HL-60/S4 treated with phorbol 12-myristate 13-acetate at 8.2 ng/mL for 4 days and 3 days (cell line): Measurements from ENCODE around the gene PRR30.

Experiments used
- in situ Hi-C: fragments of 300-500 bp; cut with MboI; formaldehyde crosslinking; loops from 2 replicates; pipeline ENCODE4 v1.15.0; 2022; ENCODE audit warnings: low sequenced_read_pairs

PRR30 gene

DNA sequence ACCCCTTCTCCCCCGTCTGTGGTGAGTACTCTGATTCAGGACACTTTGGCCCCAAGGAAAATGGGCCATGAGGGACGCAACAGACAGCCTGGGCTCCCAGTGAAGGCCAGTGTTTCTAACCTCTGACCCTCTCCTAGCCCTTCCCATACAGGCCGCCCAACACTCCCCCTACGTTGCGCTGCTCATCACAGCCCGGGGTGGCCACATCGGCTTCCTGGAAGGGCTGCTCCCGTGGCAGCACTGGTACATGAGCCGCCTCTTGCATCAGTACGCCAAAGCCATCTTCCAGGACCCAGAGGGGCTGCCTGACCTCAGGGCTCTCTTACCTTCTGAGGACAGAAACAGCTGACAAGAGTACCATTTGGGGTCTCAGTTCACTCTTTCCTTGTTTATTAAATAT is 8.8 kb downstream of the PRR30 start:
- in situ Hi-C loops, result no loop called here

DNA sequence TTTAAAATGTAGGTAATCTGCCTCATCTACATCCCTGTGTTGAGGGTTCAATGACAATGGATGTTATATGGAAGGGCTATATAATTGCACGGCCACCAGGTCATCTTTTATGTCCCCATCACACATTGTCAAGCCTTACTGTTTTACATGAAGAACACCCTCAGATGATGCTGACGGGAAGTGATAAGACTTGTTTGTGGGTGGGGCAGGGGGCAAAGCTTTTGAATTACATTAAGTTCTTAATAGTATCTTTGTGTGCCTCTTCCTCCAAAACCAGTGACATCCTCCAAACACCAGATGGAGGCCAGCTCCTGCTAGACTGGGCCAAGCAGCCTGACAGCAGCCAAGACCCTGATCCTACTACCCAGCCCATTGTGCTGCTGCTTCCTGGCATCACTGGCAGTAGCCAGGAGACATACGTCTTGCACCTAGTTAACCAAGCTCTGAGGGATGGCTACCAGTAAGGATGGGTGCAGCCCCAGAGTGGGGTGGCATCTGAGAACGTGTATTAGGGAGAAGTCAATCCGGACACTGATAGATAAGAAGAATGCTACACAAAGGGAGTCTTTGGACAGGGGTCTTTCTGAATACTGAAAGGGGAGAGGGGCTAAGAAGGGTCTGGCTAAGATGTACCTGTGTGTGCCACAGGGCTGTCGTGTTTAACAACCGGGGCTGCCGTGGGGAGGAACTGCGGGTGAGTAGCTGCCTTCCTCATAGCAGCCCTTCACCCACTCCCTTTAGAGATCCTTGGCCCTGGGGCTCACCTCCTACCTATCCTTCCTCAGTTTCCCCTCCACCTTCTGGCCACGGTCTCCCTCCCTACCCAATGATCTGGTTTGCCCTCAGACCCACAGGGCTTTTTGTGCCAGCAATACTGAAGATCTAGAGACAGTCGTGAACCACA is 10.3 kb downstream of the PRR30 start:
- in situ Hi-C loops, result no loop called here

DNA sequence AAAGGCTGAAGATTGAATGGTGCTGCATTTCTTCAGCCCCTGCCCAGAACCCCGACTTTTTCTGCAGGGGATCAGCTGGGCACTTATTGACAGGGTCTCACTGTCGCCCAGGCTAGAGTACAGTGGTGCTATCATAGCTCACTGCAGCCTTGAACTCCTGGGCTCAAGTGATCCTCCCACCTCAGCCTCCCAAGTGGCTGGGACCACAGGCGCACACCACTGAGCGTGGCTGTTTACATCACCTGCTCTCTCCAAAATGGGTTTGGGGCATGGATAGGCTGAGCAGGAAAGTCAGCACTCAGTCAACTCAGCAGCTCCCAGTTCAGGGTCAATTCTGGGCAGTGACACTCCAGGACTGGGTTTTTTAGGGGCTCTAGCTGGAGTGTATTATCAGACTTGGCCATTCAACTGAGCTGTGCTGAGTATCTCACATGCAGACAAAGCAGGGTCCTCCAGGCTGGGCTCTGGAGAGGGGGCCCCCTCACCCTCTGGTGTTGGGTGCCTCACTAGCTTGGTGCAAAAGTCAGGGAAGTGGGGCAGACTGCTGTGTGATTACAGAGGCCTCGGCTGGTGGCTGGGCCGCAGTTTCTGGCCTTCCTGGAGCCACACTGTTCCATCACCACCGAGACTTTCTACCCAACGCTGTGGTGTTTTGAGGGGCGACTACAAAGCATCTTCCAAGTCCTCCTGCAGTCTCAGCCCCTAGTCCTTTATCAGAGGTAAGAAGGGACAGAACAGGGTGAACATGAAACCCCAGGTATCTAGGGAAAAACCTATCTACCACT is 11.1 kb downstream of the PRR30 start:
- in situ Hi-C loops, result no loop called here

DNA sequence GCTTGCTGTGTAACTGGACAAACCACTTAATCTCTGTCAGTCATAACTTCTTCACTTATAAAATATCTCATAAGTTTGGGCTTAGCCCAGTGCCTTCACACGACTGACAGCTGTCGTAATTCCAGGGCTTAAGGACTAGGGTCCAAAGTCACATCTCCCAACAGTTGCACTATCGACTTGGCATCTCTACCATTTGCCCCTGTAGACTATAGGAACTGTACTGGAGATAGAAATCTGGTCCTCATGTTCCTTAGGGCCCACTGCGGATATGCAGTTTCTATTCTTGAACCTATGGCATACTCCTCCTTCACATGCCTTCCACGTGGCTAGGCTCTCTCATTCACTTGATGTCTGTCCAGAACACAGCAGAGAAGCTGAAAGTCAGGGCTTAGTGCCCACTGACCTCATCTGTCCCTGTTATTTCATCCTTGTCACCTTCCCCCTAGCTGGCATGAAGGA is 12.9 kb downstream of the PRR30 start:
- in situ Hi-C loops, result no loop called here

DNA sequence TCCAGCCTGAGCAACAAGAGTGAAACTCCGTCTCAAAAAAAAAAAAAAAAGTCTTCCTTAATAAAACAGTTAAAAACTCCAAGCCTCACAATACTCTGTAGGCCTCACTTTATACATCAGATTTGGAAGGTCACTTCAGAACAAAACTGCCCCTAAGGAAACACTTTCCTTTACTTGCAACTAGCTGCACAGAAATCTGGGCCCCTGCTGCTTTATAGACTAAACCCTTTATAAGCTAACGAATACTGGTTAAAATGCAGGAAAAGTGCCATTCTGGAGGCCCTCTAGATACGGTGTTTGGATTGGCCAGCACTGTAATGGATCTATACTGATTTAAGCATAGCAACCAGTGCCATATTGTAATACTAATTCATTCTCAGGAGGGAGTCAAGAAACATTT is 14.1 kb downstream of the PRR30 start:
- in situ Hi-C loops, result no loop called here

DNA sequence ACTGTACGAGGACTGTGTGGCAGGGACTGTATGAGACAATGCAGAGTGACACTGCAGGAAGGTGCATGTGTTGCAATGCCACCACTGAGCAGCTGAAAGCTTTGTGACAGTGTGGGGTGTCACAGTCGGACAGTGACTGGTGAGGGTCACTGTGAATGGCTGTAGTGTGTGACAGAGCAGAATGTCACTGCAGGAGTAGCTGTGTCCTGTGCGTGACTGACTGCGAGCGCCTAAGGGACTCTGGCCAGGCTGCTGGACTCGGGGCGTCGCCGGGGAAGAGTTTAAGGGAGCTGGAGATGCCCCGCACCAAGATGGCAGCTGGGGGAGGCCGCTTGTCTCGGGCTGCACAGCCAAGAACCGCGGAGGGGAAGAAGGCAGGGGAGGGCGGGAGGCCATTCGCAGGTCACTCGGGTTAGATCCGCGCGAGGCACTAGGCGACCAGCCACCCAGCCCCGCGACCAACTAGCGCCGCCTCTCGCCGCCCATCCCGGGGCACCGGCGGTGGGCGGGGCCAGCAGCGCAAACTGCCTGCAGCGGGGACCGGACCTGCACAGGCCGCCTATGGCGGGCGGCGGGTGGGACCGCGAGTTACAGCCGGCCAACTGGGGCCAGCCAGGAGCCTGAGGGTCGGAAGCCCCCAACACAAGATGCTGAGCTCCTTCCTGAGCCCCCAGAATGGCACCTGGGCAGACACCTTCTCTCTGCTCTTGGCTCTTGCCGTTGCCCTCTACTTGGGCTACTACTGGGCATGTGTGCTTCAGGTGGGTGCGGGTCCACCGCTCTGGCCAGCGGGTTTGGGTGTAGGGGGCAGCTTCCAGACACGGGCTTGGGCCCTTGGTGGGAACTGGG is 15.7 kb downstream of the PRR30 start, which contains the start of gene ABHD1:
Gene ABHD1, plus strand, starts transcription at position 514 of the 849 bp plus-strand sequence. Its CDS starts 134 bp downstream, at position 648.
- in situ Hi-C loops, result loop anchor here (25.0 kb wide), 1 partner anchor 164 kb away; the partner anchor contains the start of genes DNAJC5G and TRIM54

DNA sequence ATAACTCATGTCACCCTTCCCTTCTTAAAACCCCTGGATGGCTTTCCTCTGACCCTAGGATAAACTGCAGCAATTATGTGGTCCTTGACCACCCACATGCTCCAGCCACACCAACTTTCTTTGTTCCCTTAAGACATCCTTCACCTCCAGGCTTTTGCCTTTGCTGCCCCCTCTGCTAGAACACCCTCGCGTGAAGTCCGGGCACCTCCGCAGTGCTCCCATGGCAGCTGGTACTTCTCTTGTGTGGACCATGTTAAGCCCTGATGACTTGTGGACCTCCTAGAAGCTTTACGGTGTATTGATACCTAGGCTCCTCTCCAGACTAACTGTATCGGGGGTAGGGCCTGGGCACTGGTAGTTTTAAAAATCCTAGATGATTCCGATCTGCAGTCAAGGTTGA is 16.4 kb downstream of the PRR30 start:
- in situ Hi-C loops, result loop anchor here (25.0 kb wide), 1 partner anchor 165 kb away; the partner anchor contains the start of genes DNAJC5G and TRIM54

DNA sequence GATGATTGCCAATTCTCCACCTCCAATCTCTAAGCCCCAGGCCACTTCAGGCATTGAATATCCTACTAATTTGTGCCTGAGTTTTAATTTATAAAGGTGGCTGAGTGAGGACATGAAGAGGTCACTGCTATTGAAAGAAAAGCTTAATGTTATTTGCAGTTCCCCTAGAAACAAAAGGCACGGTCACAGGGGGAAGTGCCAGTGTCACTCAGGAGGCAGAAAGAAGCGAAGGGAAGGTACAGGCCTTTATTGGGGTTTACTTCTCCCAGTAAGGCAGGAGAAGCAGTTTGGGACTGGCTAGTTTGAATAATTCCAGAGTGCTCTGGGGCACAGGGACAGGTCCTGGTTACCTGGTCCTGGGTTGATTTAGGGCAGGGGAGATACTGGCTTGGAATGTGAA is 17.3 kb downstream of the PRR30 start:
- in situ Hi-C loops, result loop anchor here (25.0 kb wide), 1 partner anchor 165 kb away; the partner anchor contains the start of genes DNAJC5G and TRIM54

DNA sequence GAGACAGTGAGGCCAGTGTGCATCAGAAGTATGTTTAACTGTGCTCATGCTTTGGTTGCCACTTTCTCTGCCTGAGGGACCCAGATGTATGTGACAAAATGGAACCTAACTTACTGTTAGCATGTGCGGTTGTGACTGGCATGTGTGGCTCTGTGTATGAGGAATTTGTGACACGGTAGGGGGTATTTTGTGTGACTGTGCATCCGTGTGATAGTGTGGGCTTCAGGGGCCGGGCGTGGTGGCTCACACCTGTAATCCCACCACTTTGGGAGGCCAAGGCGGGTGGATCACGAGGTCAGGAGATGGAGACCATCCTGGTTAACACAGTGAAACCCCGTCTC is 19.9 kb downstream of the PRR30 start:
- in situ Hi-C loops, result loop anchor here (25.0 kb wide), 1 partner anchor 168 kb away; the partner anchor contains the start of genes DNAJC5G and TRIM54

DNA sequence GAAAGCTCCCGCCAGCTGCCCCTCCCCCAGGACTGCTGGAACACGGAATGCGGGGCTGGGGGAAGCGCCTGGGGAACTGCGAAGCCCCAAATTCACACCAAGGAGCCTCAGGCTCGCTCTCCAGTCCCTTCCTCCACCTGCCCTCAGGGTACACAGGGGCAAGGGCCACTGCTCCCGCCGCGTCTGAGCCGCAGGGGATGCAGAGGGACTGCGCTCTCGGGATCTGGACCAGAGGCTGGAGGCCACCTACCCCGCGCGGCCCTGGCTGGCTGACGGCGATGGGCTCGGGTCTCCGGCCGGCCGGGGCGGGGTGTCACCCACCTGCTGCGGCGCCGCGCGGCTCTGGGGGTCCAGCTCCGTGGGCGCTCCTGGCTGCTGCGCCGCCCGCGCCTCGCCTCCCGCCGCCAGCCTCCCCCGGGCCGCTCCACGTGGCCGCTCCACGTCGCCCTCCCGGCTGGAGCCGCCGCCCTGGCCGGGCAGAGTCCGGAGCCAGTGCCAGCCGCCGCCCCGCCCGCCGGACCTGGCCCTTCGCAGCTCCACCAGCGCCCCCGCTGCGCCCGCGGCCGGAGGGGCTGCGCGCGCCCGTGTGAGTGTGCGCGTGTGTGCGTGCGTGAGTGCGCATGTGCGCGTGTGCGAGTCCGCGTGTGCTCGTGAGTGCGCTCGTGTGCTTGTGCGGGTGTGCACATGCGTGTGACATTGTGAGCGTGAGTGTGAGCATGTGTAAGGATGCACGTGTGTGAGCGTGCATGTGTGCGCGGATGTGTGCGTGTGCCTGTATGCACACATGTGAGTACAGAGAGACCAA is 20.5 kb downstream of the PRR30 start, which contains the start of gene CGREF1:
Gene CGREF1, minus strand, starts transcription at position 604 of the 805 bp plus-strand sequence. CDS start 14,762 bp downstream, outside the sequence.
- in situ Hi-C loops, result loop anchor here (25.0 kb wide), 1 partner anchor 169 kb away; the partner anchor contains the start of genes DNAJC5G and TRIM54

DNA sequence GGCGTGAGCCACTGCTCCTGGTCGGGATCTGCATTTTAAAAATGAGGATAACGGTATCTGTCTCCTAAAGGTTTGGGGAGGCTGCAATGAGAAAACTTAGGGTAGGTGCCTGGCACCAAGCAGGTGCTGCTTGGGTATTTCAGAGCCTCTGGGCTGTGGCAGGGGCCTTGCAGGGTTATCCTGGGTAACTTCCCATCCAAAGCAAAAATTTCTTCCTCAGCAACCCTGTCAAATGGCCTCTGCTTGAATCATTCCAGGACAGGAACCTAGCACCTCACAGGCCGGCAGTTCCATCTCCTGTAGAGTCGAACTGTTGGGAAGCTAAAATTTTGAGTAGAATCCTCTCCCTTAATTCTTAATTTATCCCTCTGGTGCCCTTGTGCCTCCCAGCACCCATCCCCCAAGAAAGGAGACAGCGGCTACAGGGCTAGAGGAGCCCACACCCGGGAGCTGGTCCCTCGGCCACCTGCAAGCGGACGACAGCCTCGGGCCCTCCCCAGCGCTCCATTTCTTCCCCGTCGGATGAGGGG is 21.1 kb downstream of the PRR30 start:
- in situ Hi-C loops, result loop anchor here (25.0 kb wide), 1 partner anchor 169 kb away; the partner anchor contains the start of genes DNAJC5G and TRIM54

DNA sequence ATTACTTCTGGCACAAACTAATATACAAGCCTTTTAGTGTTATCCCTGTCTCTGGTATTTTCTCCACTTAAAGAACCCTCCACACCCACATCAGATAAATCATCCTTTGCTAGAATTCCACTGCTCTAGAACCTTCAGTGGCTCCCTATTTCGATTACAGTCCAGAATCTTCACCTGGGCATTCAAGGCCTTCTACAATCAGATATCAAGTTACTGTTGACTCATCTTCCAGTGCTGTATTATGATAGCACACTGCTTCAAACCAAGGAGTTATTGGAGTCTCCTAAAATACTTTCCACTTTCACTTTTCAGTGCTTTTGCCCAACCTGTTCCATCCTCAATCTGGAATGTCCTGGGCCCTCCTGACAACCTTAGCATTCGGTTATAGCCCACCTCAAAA is 23.7 kb downstream of the PRR30 start:
- in situ Hi-C loops, result loop anchor here (25.0 kb wide), 1 partner anchor 172 kb away; the partner anchor contains the start of genes DNAJC5G and TRIM54

DNA sequence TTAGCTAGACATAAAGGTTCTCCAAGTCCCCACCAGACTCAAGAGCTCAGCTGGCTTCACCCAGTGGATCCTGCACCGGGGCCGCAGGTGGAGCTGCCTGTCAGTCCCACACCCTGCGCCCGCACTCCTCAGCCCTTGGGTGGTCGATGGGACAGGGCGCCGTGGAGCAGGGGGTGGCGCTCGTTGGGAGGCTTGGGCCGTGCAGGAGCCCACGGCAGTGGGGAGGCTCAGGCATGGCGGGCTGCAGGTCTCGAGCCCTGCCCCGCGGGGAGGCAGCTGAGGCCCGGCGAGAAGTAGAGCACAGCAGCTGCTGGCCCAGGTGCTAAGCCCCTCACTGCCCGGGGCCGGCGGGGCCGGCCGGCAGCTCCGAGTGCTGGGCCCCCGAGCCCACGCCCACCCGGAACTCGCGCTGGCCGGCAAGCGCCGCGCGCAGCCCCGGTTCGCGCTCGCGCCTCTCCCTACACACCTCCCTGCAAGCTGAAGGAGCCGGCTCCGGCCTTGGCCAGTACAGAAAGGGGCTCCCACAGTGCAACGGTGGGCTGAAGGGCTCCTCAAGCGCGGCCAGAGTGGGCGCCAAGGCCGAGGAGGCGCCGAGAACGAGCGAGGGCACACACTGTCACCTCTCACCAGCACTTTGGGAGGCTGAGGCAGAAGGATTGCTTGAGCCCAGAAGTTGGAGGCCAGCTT is 27.7 kb downstream of the PRR30 start:
- in situ Hi-C loops, result loop anchor here (25.0 kb wide), 1 partner anchor 176 kb away; the partner anchor contains the start of genes DNAJC5G and TRIM54

DNA sequence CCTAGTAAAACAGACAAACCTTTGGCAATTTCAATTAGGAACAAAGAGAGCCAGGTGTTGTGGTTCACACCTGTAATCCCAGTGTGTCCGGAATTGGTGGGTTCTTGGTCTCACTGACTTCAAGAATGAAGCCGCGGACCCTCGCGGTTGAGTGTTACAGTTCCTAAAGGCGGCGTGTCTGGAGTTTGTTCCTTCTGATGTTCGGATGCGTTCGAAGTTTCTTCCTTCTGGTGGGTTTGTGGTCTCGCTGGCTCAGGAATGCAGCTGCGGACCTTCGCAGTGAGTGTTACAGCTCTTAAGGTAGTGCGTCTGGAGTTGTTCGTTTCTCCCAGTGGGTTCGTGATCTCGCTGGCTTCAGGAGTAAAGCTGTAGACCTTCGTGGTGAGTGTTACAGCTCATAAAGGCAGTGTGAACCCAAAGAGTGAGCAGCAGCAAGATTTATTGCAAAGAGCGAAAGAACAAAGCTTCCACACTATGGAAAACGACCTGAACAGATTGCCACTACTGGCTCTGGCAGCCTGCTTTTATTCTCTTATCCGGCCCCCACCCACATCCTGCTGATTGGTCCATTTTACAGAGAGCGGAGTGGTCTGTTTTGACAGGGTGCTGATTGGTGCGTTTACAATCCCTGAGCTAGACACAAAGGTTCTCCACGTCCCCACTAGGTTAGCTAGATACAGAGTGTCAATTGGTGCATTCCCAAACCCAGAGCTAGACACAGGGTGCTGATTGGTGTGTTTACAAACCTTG is 28.4 kb downstream of the PRR30 start:
- in situ Hi-C loops, result loop anchor here (25.0 kb wide), 1 partner anchor 177 kb away; the partner anchor contains the start of genes DNAJC5G and TRIM54

DNA sequence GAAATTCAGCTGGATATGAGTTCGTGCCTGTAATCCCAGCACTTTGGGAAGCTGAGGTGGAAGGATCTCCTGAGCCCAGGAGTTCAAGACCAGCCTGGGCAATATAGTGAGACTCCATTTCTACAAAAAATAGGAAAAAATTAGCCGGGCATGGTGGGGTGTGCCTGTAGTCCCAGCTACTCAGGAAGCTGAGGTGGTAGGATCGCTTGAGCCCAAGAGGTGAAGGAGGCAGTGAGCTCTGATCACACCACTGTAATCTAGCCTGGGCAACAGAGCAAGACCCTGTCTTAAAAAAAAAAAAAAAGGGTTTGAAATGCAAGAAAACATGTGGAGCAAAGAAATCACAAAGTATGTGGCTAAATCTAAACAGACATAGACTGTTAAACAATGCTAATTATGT is 30.1 kb downstream of the PRR30 start:
- in situ Hi-C loops, result loop anchor here (25.0 kb wide), 1 partner anchor 178 kb away; the partner anchor contains the start of genes DNAJC5G and TRIM54

DNA sequence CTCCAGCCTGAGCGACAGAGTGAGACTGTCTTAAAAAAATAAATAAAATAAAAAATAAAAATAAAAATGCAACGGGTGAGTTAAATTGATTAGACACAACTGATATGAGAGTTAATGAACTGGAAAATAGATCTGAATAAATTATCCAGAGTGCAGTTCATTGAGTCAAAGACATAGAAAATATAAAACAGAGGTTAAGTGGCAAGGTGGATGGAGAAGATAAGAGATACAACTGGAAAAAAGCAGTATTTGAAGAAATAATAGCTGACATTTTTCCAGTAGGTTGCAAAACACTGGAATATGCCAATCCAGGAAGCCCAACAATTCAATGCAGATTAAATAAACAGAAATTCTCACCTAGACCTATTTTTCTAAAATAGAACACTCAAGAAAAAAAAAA is 31.0 kb downstream of the PRR30 start:
- in situ Hi-C loops, result loop anchor here (25.0 kb wide), 1 partner anchor 179 kb away; the partner anchor contains the start of genes DNAJC5G and TRIM54

DNA sequence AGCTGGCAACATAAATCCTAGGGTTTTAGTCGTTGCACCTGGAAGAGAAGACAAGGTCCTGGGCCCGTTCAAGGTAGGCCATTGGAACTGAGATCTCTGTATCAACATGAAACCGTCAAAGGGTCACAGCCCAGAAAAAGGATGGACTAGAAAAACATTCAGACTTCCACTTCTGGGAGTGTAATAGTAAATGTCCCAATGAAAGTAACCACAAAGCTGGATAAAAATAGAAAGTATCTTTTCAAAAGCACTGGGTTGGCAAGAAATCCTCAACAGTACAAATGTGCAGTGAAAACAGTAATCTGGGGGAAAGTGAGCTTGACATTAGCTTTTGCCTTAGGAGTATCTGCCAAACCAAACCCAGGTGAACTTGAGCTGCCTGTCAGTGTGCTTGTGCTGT is 33.2 kb downstream of the PRR30 start:
- in situ Hi-C loops, result loop anchor here (25.0 kb wide), 1 partner anchor 181 kb away; the partner anchor contains the start of genes DNAJC5G and TRIM54
